Activated CD8-positive, alpha-beta T cell treated with anti-CD3 and anti-CD28 coated beads, Interleukin-2, amount 10 ng/mL, durations not matched to agents 7 days and 5 days (primary cell): Measurements from ENCODE around the gene PTPN14. TPM values are rescaled to one million over a fixed set of nuclear protein-coding genes. Genes with fewer than 3 reads are reported as not detected.
"Not testable (repeated sequence)": the region's sequence is repeated elsewhere in the genome, so short reads cannot be mapped to it uniquely, and the experiment has no call there.

Experiments
- ATAC-seq: fragments of 150-1000 bp; cut with Tn5 transposase; one replicate; pipeline ENCODE4 v1.10.0; 2021; ENCODE audit warnings: moderate library complexity
- CTCF ChIA-PET: fragments of 350-600 bp; sonication (Branson Sonifier 250); formaldehyde crosslinking; loops from one replicate; lab custom pipeline; 2021; ENCODE audit warnings: antibody characterized with exemption; lab: Charles Lee
- POLR2A ChIA-PET: fragments of 350-600 bp; sonication (Branson Sonifier 250); formaldehyde crosslinking; loops from one replicate; lab custom pipeline; 2021; ENCODE audit warnings: antibody characterized with exemption; lab: Charles Lee
- DNase-seq: peaks from one replicate; pipeline ENCODE4 v3.0.0-alpha.2; 2020
- H3K27ac Mint-ChIP-seq: one replicate; pipeline ENCODE4 v1.8.0; 2021; ENCODE audit warnings: mild to moderate bottlenecking, mixed read lengths
- H3K27me3 Mint-ChIP-seq: one replicate; pipeline ENCODE4 v1.8.0; 2021; ENCODE audit warnings: low read depth, mixed read lengths
- H3K36me3 Mint-ChIP-seq: one replicate; pipeline ENCODE4 v1.8.0; 2021; ENCODE audit warnings: low read depth, mixed read lengths
- H3K4me1 Mint-ChIP-seq: one replicate; pipeline ENCODE4 v1.8.0; 2021; ENCODE audit warnings: low read depth, mixed read lengths
- H3K4me3 Mint-ChIP-seq: one replicate; pipeline ENCODE4 v1.8.0; 2021; ENCODE audit warnings: mild to moderate bottlenecking, mixed read lengths
- H3K9me3 Mint-ChIP-seq: one replicate; pipeline ENCODE4 v1.8.0; 2022; ENCODE audit warnings: mixed read lengths; ENCODE audit not compliant: insufficient read depth
- total RNA-seq, 2 experiments: library from RNA; stranded (reverse); gene quantifications; one replicate each; pipeline ENCODE4 v1.2.3, GENCODE V29; 2021

The PTPN14 gene
- under 1 TPM; 0.13 to 0.21 TPM for total RNA-seq

DNA sequence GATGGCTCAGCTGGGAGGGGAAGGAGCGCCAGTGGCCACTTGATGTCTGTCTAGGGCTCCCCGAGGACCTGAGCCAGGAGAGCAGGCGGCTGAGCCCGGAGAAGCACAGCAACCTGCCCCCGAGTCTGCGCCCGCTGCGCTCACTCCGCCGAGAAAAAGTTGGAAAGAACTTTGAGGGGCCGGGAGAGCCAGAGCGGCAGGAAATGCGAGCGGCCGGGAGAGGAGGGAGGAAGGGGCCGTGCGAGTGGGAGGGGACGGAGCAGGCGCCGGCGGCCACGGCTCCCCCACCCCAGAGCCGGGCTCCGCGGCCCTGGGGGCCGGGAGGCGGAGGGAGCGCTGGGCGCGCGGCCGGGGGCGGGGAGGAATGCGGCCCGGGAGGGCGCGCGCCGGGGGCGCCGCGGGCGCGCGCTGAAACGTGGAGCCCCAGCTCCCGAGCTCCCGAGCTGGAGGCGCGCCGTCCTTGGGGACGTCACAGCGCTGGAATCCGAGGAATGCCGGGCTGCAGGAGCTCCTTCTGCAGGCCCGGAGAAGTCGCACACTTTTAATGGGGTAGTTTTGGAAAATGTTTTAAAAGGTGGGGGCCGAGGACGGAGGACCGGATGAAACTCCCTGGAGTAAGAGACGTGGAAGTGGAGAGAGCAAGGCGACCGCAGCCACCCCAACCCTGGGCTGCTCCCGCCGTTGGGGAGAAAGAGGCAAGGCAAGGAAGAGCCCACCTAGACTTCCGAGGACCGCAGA is at the start of gene PTPN14:
Gene PTPN14 (minus strand): TSS at position 167 of the 738 bp plus-strand sequence. CDS start 86,799 bp downstream, outside the sequence.
- no peak for DNase-seq
- Mint-ChIP-seq H3K27ac (no peak within 1 kb of the TSS), H3K27me3 (peaks cover 70% of the 10 kb centered on the region), H3K9me3 (no peaks in the 10 kb centered on the region), H3K4me3 (peak within 1 kb of the TSS; percentile 68), H3K4me1 (peaks cover 15% of the 10 kb centered on the region), H3K36me3 (no peaks in the 10 kb centered on the region)
- POLR2A ChIA-PET: no interaction called here
- peak; percentile 59 for ATAC-seq
- CTCF ChIA-PET: no interaction called here

DNA sequence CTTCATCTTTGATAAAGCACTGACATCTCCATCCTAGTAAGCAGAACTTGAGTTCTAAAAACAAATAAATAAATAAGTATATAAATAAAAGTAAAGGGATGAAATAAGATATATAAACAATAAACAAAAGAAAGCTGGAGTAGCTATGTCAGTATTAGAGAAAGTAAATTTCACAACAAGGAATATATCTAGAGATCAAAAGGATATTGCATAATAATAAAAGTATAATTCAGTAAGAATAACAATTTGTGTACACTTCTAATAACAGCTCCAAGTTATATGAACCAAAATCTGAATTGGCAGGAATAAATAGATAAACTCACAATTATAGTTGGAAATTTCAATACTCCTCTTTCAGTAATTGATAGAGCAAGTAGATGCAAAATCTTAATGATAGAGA is 41.8 kb upstream of the PTPN14 start:
- Mint-ChIP-seq H3K4me1 (no peaks in the 10 kb centered on the region), H3K9me3 (no peaks in the 10 kb centered on the region), H3K27me3 (peaks cover 7% of the 10 kb centered on the region), H3K4me3 (no peak overlapping the region), H3K27ac (no peak overlapping the region), H3K36me3 (no peaks in the 10 kb centered on the region)
- ATAC-seq: no peak
- POLR2A ChIA-PET: interaction anchor here (2.1 kb wide), 1 partner anchor 10 kb away, joined by 11 read pairs; the partner anchor contains the start of gene CENPF
- CTCF ChIA-PET: interaction anchor here (1.0 to 4.2 kb wide), 3 partner anchors 9 to 265 kb away, joined by 4 to 30 read pairs (median 16); no protein-coding TSS in a partner anchor
- no peak for DNase-seq

- H3K9me3 Mint-ChIP-seq, DNase-seq, H3K36me3 Mint-ChIP-seq, H3K27me3 Mint-ChIP-seq, ATAC-seq, H3K4me1 Mint-ChIP-seq, H3K27ac Mint-ChIP-seq, H3K4me3 Mint-ChIP-seq: not testable (repeated sequence)
- ChIA-PET POLR2A (interaction anchor here (0.6 kb wide), 1 partner anchor 215 kb away, joined by 7 read pairs; no protein-coding TSS in a partner anchor), CTCF (interaction anchor here (1.8 to 4.2 kb wide), 2 partner anchors 260 to 331 kb away, joined by 7 to 30 read pairs; no protein-coding TSS in a partner anchor)
Observed at GRCh38 chr1:214591918-214592317, 40.5 kb upstream of the PTPN14 start.

DNA sequence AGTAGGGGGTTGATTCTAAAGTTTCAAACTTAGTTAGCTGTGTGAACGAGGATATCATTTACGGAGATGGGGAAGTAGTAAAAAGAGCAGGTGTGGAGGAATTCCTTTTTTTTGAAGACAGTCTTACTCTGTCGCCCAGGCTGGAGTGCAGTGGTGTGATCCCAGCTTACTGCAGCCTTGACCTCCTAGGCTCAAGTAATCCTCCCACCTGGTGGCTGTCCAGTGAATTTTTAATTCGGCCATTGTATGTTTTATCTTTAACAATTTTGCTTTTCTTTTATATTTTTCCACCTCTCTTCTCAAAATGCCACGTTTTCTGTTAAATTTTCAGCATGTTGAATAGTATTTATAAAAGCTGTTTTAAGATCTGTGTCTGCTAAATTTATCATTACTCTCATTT is 39.3 kb upstream of the PTPN14 start:
- H3K36me3 Mint-ChIP-seq: no peaks in the 10 kb centered on the region
- H3K27me3 Mint-ChIP-seq: peaks cover 9% of the 10 kb centered on the region
- no peak overlapping the region for H3K27ac Mint-ChIP-seq
- H3K4me3 Mint-ChIP-seq: no peak overlapping the region
- DNase-seq (no peak), ATAC-seq (no peak)
- H3K4me1 Mint-ChIP-seq: no peaks in the 10 kb centered on the region
- CTCF ChIA-PET: interaction anchor here (1.8 to 4.2 kb wide), 2 partner anchors 258 to 329 kb away, joined by 7 to 30 read pairs; no protein-coding TSS in a partner anchor
- POLR2A ChIA-PET: no interaction called here
- no peaks in the 10 kb centered on the region for H3K9me3 Mint-ChIP-seq

DNA sequence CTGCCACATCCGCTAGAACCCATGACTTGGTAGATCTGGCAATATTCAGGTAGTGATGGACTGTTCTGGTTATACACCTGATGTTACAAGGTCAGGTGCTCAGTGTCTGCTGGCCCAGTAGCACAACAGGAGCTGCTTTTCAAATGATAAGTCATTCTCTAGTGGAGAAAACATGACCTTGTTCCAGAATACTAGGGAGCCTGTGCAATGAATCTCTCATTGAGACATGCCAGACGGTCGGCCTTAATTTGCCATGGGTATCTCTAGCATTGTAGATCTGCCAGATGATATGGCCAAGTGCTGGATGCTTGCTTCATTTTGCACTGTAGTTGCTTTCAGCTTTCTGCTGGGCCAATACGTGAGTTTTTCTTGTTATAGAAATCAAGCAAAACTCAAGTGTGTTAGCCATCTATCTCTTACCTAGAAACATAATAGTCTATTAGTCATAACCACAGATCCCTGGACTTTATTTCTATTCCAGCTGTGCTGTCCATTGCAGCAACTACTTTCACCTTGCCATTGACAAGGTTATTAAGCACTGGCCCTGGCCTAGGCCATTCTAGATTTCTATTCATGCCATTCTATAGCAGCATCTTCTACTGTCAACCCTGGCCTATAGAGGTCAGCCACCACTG is 37.7 kb upstream of the PTPN14 start:
- Mint-ChIP-seq H3K36me3 (no peaks in the 10 kb centered on the region), H3K27ac (no peak overlapping the region)

GRCh38 chr1:214587165-214587564 is 35.8 kb upstream of the PTPN14 start:
- Mint-ChIP-seq H3K9me3 (no peaks in the 10 kb centered on the region), H3K27ac (no peak overlapping the region), H3K4me3 (no peak overlapping the region), H3K4me1 (no peaks in the 10 kb centered on the region), H3K27me3 (peaks cover 12% of the 10 kb centered on the region), H3K36me3 (no peaks in the 10 kb centered on the region)
- CTCF ChIA-PET: interaction anchor here (0.9 to 12.0 kb wide), 5 partner anchors 71 to 256 kb away, joined by 3 to 235 read pairs (median 3); no protein-coding TSS in a partner anchor
- DNase-seq: no peak
- POLR2A ChIA-PET: no interaction called here
- no peak for ATAC-seq

More for the DNA sequence above, 37.7 kb upstream of the PTPN14 start:
- Mint-ChIP-seq H3K4me3 (no peak overlapping the region), H3K9me3 (no peaks in the 10 kb centered on the region), H3K4me1 (no peaks in the 10 kb centered on the region), H3K27me3 (peaks cover 6% of the 10 kb centered on the region)
- ChIA-PET POLR2A (interaction anchor here (0.7 kb wide), 1 partner anchor 9 kb away, joined by 4 read pairs; no protein-coding TSS in a partner anchor), CTCF (interaction anchor here (1.1 to 12.0 kb wide), 3 partner anchors 16 to 258 kb away, joined by 4 to 235 read pairs (median 4); no protein-coding TSS in a partner anchor)
- DNase-seq (no peak), ATAC-seq (no peak)

- POLR2A ChIA-PET: no interaction called here
- Mint-ChIP-seq H3K9me3 (no peaks in the 10 kb centered on the region), H3K27me3 (peaks cover 14% of the 10 kb centered on the region), H3K4me3 (no peak overlapping the region), H3K36me3 (no peaks in the 10 kb centered on the region), H3K27ac (no peak overlapping the region), H3K4me1 (no peaks in the 10 kb centered on the region)
- DNase-seq: no peak
- CTCF ChIA-PET: interaction anchor here (0.7 to 12.0 kb wide), 9 partner anchors 13 to 325 kb away, joined by 3 to 235 read pairs (median 4); no protein-coding TSS in a partner anchor
- no peak for ATAC-seq
Observed at GRCh38 chr1:214586621-214587020, 35.2 kb upstream of the PTPN14 start.

- Mint-ChIP-seq H3K27ac (no peak overlapping the region), H3K4me3 (no peak overlapping the region), H3K36me3 (no peaks in the 10 kb centered on the region), H3K9me3 (no peaks in the 10 kb centered on the region), H3K4me1 (no peaks in the 10 kb centered on the region), H3K27me3 (peaks cover 11% of the 10 kb centered on the region)
- ATAC-seq: peak; percentile 33
- ChIA-PET POLR2A (no interaction called here), CTCF (interaction anchor here (0.6 to 12.0 kb wide), 17 partner anchors 9 to 371 kb away, joined by 3 to 235 read pairs (median 5); no protein-coding TSS in a partner anchor)
- DNase-seq: no peak
Observed at GRCh38 chr1:214584805-214585766, 33.7 kb upstream of the PTPN14 start.

- Mint-ChIP-seq H3K4me3 (no peak overlapping the region), H3K4me1 (no peaks in the 10 kb centered on the region), H3K36me3 (no peaks in the 10 kb centered on the region), H3K27me3 (peaks cover 11% of the 10 kb centered on the region), H3K27ac (no peak overlapping the region), H3K9me3 (no peaks in the 10 kb centered on the region)
- ChIA-PET POLR2A (interaction anchor here (0.6 kb wide), 1 partner anchor 20 kb away, joined by 3 read pairs; no protein-coding TSS in a partner anchor), CTCF (interaction anchor here (0.8 to 12.0 kb wide), 10 partner anchors 10 to 942 kb away, joined by 3 to 235 read pairs (median 5); no protein-coding TSS in a partner anchor)
- ATAC-seq (no peak), DNase-seq (no peak)
Observed at GRCh38 chr1:214583824-214584554, 32.6 kb upstream of the PTPN14 start.

DNA sequence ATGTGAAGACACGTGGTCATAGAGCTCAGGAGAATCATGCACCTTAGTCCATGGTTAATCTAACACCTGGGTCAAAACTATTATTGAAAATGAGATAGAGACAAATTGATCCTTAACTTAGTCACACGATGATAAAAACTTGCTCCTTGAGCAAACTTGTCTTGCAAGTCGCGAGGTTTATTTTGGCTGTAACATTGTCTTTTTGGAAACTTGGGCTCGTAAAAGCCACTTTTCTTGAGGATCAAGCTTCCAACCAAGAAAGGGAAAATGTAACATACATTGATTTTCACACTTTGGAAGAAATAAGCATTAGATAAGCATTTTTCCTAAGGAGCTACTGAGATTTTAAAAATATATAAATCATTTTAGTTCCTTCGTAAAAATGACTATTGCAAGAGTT is 31.7 kb upstream of the PTPN14 start:
- Mint-ChIP-seq H3K27me3 (peaks cover 11% of the 10 kb centered on the region), H3K36me3 (no peaks in the 10 kb centered on the region), H3K9me3 (no peaks in the 10 kb centered on the region), H3K27ac (no peak overlapping the region), H3K4me1 (no peaks in the 10 kb centered on the region), H3K4me3 (no peak overlapping the region)
- DNase-seq: no peak
- POLR2A ChIA-PET: no interaction called here
- CTCF ChIA-PET: interaction anchor here (0.8 to 12.0 kb wide), 4 partner anchors 65 to 321 kb away, joined by 3 to 235 read pairs (median 24); no protein-coding TSS in a partner anchor
- no peak for ATAC-seq
